Medulla oblongata (tissue), 1 donor: ENCODE results near the gene FREM3.
"Not testable (repeated sequence)": the region's sequence is repeated elsewhere in the genome, so short reads cannot be mapped to it uniquely, and the experiment has no call there.

Experiments used
- DNase-seq: peaks from one replicate; pipeline ENCODE4 v3.0.0-alpha.2; 2015; ENCODE audit errors: extremely low spot score

FREM3 gene

DNA sequence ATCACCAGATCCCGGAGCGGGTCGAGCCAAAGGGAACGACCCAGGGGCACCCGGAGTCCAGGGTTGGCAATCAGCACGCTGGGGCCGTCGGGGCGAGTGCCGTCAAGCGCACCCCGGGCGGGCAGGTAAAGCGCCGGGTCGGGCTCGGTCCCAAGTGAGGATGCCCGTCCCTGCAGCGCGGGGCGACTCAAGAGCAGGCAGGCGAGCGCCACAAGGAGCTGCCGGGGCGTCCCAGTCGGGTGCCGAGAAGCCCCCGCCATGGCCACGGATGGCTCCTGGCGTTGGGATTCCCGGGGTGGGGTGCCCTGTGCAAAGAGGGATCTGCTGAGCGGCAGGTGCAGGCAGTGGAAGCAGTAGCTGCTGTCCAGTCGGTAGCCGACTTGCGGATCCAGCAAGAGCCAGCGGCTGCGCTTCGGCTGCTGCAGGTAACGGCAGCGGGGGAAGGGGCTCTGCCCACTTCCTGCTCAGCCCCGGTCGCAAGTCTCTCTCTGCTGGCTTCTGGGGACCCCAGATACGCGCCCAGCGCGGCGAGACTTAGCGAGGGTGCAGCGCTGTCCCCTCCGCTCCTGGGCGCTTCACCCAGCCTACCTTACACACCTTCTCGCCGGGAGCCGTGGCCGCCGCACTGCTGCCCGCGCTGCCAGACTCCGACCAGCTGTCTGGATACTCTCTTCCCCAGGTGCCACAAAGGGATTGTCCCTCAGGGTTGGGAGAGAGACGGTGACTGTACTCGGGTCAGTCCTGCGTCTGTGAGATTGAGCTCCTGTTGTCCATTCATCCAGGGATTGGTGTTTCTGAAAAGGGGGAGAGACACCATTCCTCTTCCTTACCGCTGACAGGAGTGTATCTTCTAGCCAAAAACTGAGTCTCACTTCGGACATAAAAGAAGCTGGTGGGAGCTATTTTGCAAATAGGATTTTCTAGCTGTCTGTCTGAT lies at the start of gene FREM3:
TSS of gene FREM3 (minus strand) at position 260 of the 937 bp plus-strand sequence. CDS start at position 260, 0 bp downstream.
- no peak for DNase-seq

GRCh38 chr4:143745874-143746273 lies 45.4 kb upstream of the FREM3 start:
- no peak for DNase-seq

DNA sequence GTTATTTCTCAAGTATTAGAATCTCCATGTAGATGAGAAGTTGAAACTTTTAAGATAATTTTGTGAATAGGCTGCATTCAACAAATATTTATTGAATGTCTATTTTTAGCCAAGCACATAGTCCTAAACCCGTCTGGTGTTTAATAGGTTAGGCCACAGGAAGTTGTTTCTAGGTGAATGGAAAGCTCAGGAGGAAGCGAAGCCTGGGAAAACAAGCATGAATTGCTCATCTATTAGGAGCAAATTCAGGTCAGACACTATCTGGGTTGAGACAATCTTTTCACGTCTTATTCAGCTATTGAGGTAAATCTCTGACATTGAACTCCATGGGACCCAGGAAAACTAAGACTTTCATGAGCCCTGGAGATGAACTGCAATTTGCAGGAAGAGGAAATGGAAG lies 43.1 kb upstream of the FREM3 start:
- no peak for DNase-seq

DNA sequence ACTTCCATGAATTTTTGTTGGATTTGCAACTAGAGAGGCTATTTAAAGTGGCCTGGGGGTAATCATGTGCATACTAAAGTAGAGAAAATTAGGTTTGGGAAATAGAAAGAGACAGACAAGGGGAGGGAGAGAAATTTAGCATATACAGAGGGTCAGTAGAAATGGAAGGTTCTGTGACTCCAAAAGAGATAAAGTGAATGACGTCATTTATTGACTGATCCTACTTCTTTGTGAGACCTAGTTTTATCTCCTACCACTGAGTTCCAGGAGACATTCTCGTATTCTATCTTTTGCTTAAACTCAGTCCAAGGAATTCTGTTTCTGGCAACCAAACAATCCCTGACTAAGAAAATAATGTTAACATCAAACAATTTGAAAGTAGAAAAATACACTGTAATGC lies 42.4 kb upstream of the FREM3 start:
- no peak for DNase-seq

DNA sequence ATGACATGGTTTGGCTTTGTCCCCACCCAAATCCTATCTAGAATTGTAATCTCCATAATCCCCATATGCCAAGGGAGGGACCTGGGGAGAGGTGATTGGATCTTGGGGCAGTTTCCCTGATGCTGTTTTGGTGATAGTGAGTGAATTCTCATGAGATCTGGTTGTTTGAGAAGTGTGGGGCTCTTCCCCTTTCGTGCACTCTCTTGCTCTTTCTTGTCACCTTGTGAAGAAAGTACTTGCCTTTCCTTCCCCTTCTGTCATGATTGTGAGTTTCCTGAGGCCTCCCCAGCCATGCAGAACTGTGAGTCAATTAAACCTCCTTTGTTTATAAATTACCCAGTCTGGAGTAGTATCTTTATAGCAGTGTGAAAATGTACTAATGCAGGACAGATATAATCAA lies 36.4 kb upstream of the FREM3 start:
- no peak for DNase-seq

DNA sequence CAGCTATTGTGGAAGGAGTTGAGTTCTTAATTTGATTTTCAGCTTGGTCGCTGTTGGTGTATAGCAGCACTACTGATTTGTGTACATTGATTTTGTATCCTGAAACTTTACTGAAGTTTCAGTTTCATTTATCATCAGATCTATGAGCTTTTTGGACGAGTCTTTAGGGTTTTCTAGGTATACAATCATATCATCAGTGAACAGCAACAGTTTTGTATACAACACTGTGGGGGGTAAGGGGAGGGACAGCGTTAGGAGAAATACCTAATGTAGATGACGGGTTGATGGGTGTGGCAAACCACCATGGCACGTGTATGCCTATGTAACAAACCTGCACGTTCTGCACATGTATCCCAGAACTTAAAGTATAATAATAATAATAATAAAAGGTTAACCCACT lies 35.6 kb upstream of the FREM3 start:
- DNase-seq: not testable (repeated sequence)

GRCh38 chr4:143728166-143728565 lies 27.7 kb upstream of the FREM3 start:
- DNase-seq: no peak

- no peak for DNase-seq
These were observed 26.2 kb upstream of the FREM3 start for GRCh38 chr4:143726714-143727113.

DNA sequence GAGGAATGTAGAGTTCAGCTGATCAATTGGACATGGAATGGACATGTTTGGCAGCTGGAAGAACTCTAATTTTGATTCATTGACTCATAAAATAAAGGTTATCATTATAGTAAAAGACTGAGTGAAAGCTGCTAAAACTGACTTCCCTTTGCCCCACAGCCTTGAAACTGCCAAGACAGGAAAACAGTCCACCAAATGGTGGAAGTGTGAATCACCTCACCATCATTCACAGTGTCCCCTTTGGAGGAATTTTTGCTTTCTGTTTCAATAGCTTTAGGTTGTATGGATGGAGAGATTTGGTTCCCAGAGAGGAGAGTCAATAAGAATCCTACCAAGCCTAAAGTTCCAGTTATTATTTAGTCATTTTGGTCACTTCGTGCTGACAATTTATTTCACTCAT lies 20.8 kb upstream of the FREM3 start:
- DNase-seq: no peak

DNA sequence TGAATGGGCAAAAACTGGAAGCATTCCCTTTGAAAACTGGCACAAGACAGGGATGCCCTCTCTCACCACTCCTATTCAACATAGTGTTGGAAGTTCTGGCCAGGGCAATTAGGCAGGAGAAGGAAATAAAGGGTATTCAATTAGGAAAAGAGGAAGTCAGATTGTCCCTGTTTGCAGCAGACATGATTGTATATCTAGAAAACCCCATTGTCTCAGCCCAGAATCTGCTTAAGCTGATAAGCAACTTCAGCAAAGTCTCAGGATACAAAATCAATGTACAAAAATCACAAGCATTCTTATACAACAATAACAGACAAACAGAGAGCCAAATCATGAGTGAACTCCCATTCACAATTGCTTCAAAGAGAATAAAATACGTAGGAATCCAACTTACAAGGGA lies 18.3 kb upstream of the FREM3 start:
- not testable (repeated sequence) for DNase-seq

DNA sequence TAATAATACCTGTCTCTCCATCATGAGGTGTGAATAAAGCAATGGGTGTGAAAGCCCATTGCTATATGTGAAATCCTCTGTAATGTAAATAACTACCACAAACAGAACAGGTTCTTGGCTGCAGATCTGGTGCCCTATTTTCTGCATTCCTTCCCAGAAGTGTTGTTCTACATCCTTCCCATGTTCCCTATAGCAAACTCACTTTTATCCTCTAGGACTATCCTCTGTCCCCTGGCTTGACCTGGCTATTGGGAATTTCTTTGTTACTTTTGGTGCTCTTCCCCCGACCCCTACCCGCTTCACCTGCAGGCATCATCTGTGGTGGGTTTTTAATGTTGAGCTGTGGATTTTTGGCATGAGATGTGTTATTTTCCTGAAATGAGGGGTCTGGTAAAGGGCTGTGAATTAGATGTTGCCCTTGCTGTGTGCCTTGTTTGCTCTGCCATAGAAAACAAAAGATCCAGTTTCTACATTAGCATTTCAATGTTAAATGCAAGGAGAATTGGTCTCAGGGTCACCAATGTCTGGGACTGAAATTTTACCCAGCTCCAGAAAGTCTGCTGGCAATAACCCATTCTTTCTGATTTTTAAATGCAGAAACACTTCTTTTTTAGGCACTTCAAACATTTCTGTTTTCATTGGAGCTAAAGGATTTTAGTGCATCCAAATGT lies 13.6 kb upstream of the FREM3 start:
- DNase-seq: no peak

- DNase-seq: no peak
These were observed 13.1 kb upstream of the FREM3 start for GRCh38 chr4:143713553-143713952.

- DNase-seq: no peak
These were observed 11.7 kb upstream of the FREM3 start for GRCh38 chr4:143712155-143712550.

DNA sequence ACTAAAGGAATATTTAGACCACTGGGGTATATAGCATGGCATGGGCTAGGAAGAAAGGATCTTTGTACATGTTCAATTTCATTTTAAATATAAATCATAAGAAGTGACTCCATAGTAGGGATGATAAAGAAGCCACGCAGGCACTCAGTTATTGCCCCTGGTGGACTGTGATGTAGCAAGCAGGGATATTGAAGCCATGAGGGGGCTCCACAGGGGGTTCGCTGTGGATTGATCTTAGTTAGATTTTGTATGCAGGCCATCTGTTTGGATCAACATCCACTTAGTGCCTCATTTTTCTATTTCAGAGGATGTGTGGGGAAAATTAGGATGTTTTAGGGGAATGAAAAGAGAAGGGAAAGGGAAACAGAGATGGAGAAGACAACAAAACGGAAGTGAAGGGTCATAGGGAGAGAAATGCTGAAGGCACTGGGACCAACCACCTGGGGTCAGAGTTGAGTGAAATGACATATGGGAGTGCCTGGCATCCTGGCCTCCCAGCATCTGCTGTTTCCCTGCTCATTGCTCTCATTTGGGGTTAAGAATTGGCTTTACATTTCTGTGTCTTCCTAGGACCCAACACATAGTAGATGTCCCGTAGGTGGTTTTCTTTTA lies 11.2 kb upstream of the FREM3 start:
- DNase-seq: no peak

- DNase-seq: no peak
These were observed 890 bp upstream of the FREM3 start for GRCh38 chr4:143701365-143701764.

GRCh38 chr4:143700046-143700415 lies 444 bp downstream of the FREM3 start:
- DNase-seq: no peak

GRCh38 chr4:143699331-143700045 lies 987 bp downstream of the FREM3 start:
- DNase-seq: no peak

- DNase-seq: no peak
These were observed 6.6 kb downstream of the FREM3 start for GRCh38 chr4:143693856-143694255.

DNA sequence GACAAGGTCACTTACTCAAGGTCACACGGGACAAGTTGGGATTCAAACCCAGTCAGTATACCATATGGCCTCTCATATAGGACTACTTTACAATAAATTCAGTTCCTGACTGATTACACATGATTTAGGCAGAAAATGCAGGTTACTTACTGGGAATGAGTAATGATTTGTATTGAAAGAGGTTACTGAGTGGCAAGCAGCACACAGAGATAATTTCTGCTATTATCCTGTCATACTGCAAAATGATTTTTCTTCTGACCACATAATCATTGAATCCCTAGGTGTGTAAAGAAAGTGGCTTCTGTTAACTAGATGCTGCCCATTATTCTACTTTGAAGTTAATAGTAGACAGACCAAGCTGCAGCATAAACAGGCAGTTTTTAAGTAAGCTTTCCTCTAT lies 8.2 kb downstream of the FREM3 start:
- no peak for DNase-seq

DNA sequence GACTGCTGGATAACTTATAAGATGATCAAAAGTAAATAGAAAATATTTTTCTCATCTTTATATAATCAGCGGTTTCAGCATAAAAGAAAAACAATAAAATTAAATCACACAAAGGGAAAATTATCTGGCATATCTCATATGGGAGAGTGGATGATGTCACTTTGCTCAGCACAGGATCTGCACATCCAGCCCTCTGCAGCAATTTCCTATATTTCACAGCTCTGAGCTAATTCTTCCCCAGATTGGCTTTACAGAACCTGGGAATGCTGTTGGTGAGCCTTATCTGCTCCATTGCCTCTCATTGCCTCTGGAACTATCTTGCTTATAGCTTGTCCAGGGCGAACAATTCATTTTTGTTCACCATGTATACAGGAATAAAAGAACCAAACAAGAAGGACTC lies 21.0 kb downstream of the FREM3 start:
- DNase-seq: no peak

DNA sequence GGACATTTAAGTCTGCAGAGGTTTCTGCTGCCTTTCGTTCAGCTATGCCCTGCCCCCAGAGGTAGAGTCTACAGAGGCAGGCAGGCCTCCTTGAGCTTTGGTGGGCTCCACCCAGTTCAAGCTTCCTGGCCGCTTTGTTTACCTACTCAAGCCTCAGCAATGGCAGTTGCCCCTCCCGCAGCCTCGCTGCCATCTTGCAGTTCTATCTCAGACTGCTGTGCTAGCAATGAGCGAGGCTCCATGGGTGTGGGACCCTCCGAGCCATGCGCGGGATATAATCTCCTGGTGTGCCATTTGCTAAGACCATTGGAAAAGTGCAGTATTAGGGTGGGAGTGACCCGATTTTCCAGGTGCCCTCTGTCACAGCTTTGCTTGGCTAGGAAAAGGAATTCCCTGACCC lies 26.8 kb downstream of the FREM3 start:
- DNase-seq: not testable (repeated sequence)

DNA sequence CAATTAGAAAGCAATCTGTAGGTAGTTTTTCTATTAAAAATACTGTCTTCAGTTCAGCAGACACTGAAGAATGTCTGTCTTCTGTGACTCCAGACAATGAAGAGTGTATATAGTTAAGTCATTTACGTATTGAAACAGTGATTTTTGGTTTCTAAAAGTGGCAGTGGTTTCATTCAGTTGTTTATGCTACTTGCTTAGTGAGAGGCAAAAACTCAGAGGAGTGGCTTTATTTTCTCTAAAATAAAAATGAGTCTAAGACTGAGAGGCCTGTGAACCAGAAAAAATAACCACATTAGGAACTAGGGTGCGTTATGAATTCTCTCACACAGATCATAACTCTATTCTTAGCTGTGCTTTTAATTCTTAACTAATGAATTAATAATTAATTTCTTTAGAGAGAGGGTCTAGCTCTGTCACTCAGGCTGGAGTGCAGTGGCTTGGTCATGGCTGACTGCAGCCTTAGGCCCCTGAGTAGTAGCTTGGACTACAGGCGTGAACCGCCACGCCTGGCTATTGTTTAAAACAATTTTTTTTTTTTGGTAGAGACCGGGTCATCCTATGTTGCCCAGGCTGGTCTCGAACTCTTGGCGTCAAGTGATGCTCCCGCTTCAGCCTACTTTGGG lies 31.4 kb downstream of the FREM3 start:
- no peak for DNase-seq
